GM23338 (cell line): ENCODE results near the gene GPR142.

Experiments used
- CTCF ChIP-seq, 2 experiments: fragments of 200-600 bp in 1 of 2; sonication (generic) in 1 of 2; conservative IDR thresholded peaks; 2 replicates each; pipeline versions ENCODE4 v1.5.1 to v1.6.1; 2016 to 2017; ENCODE audit warnings: antibody characterized with exemption in 2 of 2, low read depth in 2 of 2, mild to moderate bottlenecking in 2 of 2, moderate library complexity in 1 of 2
- EZH2 ChIP-seq: fragments of 200-600 bp; sonication (generic); IDR thresholded peaks from one replicate; pipeline ENCODE4 v1.8.0; 2017; ENCODE audit warnings: antibody characterized with exemption, mild to moderate bottlenecking, low read depth; ENCODE audit not compliant: unreplicated experiment
- POLR2AphosphoS5 ChIP-seq: IDR thresholded peaks from 2 replicates; pipeline ENCODE4 v1.6.1; 2016; ENCODE audit warnings: antibody characterized with exemption, low read depth

GRCh38 chr17:74369665-74370490 lies 2.6 kb downstream of the GPR142 start:
- TF ChIP-seq CTCF (conservative IDR thresholded peaks at IDR 0.05; ENCODE audit: low read depth in 2 of 2) (no peak), EZH2 (no peak), POLR2AphosphoS5 (no peak)
